ENCODE data around the gene GAD1. TPM values are rescaled to one million over a fixed set of nuclear protein-coding genes. Genes with fewer than 3 reads are reported as not detected.

Gene GAD1
- total and polyA plus RNA-seq, 4 donors = 0.08 to 1.4 (median 0.51) TPM

DNA sequence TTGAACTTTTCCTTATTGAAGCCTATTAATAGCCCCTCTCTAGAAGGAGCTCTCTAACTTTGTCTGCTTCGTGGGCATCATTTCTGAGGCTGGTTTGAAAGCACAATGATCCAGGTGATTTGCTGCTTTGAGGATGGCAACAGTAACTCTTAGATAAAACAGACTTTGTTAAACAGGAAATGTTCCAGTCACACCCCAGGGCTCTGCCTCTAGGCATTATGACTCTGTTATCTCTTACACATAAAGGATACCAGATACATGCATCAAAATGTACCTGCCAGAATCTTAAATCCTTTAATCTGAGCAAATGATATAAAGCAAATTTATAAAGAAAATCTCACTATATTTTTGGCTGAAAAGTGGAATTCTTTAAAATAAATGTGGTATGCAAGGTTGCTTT is 52.3 kb downstream of the GAD1 start:
- DNase-seq (no peak), ATAC-seq (ENCODE audit: insufficient read depth, low FRiP score) (no peak)
- TF ChIP-seq, protein P1, sequence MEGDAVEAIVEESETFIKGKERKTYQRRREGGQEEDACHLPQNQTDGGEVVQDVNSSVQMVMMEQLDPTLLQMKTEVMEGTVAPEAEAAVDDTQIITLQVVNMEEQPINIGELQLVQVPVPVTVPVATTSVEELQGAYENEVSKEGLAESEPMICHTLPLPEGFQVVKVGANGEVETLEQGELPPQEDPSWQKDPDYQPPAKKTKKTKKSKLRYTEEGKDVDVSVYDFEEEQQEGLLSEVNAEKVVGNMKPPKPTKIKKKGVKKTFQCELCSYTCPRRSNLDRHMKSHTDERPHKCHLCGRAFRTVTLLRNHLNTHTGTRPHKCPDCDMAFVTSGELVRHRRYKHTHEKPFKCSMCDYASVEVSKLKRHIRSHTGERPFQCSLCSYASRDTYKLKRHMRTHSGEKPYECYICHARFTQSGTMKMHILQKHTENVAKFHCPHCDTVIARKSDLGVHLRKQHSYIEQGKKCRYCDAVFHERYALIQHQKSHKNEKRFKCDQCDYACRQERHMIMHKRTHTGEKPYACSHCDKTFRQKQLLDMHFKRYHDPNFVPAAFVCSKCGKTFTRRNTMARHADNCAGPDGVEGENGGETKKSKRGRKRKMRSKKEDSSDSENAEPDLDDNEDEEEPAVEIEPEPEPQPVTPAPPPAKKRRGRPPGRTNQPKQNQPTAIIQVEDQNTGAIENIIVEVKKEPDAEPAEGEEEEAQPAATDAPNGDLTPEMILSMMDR (IDR thresholded peaks at IDR 0.05; ENCODE audit: control extremely low read depth, extremely low read depth) = no peak
- H3K27ac ChIP-seq (ENCODE audit: low read depth in 1 of 2, low read length in 1 of 2) = no peak overlapping the region
- WGBS, 2 donors = 59 to 76% methylated on average over 1 of the region's 1 CpG
- no peaks in the 10 kb centered on the region for H3K36me3 ChIP-seq (ENCODE audit: control insufficient read depth in 4 of 4, insufficient read depth in 4 of 4, low read length in 4 of 4)
- H3K4me3 ChIP-seq = no peak overlapping the region
- no peak overlapping the region for H3K9ac ChIP-seq (ENCODE audit: insufficient read depth in 1 of 2, low read length in 2 of 2)
- H3K27me3 ChIP-seq (ENCODE audit: control insufficient read depth in 3 of 3, insufficient read depth in 3 of 3, low read length in 2 of 3) = no peaks in the 10 kb centered on the region
- H3K4me1 ChIP-seq (ENCODE audit: control insufficient read depth in 5 of 5, insufficient read depth in 5 of 5, low read length in 5 of 5) = no peaks in the 10 kb centered on the region
- no peaks in the 10 kb centered on the region for H3K9me3 ChIP-seq (ENCODE audit: control insufficient read depth in 4 of 4, insufficient read depth in 3 of 4, low read length in 3 of 4)

DNA sequence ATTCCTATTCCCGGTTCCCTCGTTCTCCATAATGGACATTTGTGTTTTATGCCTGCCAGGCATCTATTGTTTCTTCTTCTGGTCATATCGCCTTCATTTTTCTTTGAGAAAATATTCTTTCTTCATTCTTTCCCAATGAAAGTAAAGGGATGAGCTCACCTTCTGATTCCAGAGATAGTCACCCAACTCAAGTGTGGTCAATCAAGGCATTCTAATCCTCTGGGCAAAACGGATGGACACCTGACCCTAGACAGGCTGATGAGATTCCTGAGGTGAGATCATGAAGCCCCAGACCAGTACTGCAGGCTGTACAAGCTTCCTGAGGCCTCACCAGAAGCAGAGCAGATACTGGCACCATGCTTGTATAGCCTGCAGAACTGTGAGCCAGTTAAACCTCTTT is 52.8 kb downstream of the GAD1 start:
- Histone ChIP-seq H3K36me3 (ENCODE audit: control insufficient read depth in 4 of 4, insufficient read depth in 4 of 4, low read length in 4 of 4) (no peaks in the 10 kb centered on the region), H3K4me3 (no peak overlapping the region), H3K27me3 (ENCODE audit: control insufficient read depth in 3 of 3, insufficient read depth in 3 of 3, low read length in 2 of 3) (no peaks in the 10 kb centered on the region), H3K9me3 (ENCODE audit: control insufficient read depth in 4 of 4, insufficient read depth in 3 of 4, low read length in 3 of 4) (no peaks in the 10 kb centered on the region), H3K27ac (ENCODE audit: low read depth in 1 of 2, low read length in 1 of 2) (no peak overlapping the region), H3K9ac (ENCODE audit: insufficient read depth in 1 of 2, low read length in 2 of 2) (no peak overlapping the region), H3K4me1 (ENCODE audit: control insufficient read depth in 5 of 5, insufficient read depth in 5 of 5, low read length in 5 of 5) (no peaks in the 10 kb centered on the region)
- 91 to 93% methylated on average over 4 of the region's 4 CpGs for WGBS, 2 donors
- TF ChIP-seq, protein P1 (IDR thresholded peaks at IDR 0.05; ENCODE audit: control extremely low read depth, extremely low read depth) = no peak
- ATAC-seq (ENCODE audit: insufficient read depth, low FRiP score) = no peak
- no peak for DNase-seq

DNA sequence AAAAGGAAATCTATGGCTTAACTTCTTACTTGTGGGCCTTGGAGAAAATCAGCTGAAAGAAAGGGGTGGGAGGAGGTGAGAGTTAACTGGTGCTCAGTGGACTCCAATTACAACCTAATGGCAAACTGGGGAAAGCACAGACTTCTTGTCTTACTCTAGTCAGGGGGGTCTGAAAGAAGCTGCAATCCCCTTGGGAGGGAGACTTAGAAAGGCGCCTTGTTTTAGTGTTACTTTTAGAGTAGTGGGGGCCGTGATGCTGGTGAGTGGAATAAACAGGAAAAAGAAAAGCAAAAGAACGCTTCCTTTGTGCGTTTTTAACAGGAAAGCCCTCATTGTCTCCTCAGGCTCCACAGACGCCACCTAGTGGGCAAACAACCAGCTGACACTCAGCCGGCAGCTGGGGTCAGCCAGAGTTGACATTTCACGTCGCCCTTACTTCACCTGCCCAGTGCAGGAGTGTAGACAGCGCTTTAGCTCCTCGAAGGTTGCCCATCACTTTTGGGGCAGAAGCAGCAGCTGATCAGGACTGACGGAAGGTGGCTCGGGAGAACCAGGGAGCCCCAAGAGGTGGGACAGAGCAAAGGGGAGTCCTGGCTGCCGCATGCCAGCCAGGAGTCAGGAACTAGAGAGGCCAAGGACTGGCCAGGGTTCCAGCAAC is 56.5 kb downstream of the GAD1 start:
- no peaks in the 10 kb centered on the region for H3K4me1 ChIP-seq (ENCODE audit: control insufficient read depth in 5 of 5, insufficient read depth in 5 of 5, low read length in 5 of 5)

More for the DNA sequence above, 56.5 kb downstream of the GAD1 start:
- Histone ChIP-seq H3K9ac (ENCODE audit: insufficient read depth in 1 of 2, low read length in 2 of 2) (peak overlapping the region in 1 of 2 donors; percentile 71), H3K27me3 (ENCODE audit: control insufficient read depth in 3 of 3, insufficient read depth in 3 of 3, low read length in 2 of 3) (no peaks in the 10 kb centered on the region), H3K4me3 (no peak overlapping the region), H3K36me3 (ENCODE audit: control insufficient read depth in 4 of 4, insufficient read depth in 4 of 4, low read length in 4 of 4) (no peaks in the 10 kb centered on the region), H3K27ac (ENCODE audit: low read depth in 1 of 2, low read length in 1 of 2) (no peak overlapping the region), H3K9me3 (ENCODE audit: control insufficient read depth in 4 of 4, insufficient read depth in 3 of 4, low read length in 3 of 4) (no peaks in the 10 kb centered on the region)
- ATAC-seq (ENCODE audit: insufficient read depth, low FRiP score) = peak; percentile 75
- 18 to 20% methylated on average over 13 of the region's 13 CpGs for WGBS, 2 donors
- peak; percentile 81 to 85 (median 83) for DNase-seq
- TF ChIP-seq, protein P1 (IDR thresholded peaks at IDR 0.05; ENCODE audit: control extremely low read depth, extremely low read depth) = peak; percentile 79
